Keratinocyte (primary cell): ENCODE measurements around the gene LRRC46. TPM values are rescaled to one million over a fixed set of nuclear protein-coding genes. Genes with fewer than 3 reads are reported as not detected.

Source experiments
- DNase-seq: peaks from one replicate; pipeline ENCODE4 v3.0.0-alpha.2; 2011; ENCODE audit warnings: low read depth, missing footprints, low spot score
- FAIRE-seq: peaks from 2 replicates; lab custom pipeline; 2011; peaks lifted over from hg19 to GRCh38; lab: Jason Lieb, UNC
- H2AFZ ChIP-seq: 2 replicates; pipeline ENCODE4 v1.6.0; 2012; ENCODE audit warnings: low read length, control low read depth, inconsistent platforms; ENCODE audit not compliant: control insufficient read depth
- H3K27ac ChIP-seq: 2 replicates; pipeline ENCODE4 v1.5.1; 2011; ENCODE audit warnings: low read length; ENCODE audit not compliant: control insufficient read depth, insufficient read depth
- H3K27me3 ChIP-seq: 3 replicates; pipeline ENCODE4 v1.6.0; 2011; ENCODE audit warnings: low read length; ENCODE audit not compliant: control insufficient read depth, insufficient read depth; ENCODE audit errors: extremely low read depth
- H3K36me3 ChIP-seq, 2 experiments: 2 replicates in 1 of 2; 3 replicates in 1 of 2; pipeline ENCODE4 v1.5.1; 2011; ENCODE audit warnings: low read length in 2 of 2, mild to moderate bottlenecking in 1 of 2; ENCODE audit not compliant: control insufficient read depth in 2 of 2, insufficient read depth in 2 of 2; ENCODE audit errors: extremely low read depth in 1 of 2
- H3K4me1 ChIP-seq: 3 replicates; pipeline ENCODE4 v1.5.1; 2011; ENCODE audit warnings: low read length; ENCODE audit not compliant: control insufficient read depth, insufficient read depth; ENCODE audit errors: extremely low read depth
- H3K4me2 ChIP-seq: 3 replicates; pipeline ENCODE4 v1.6.0; 2011; ENCODE audit warnings: low read depth, low read length; ENCODE audit not compliant: control insufficient read depth, insufficient read depth; ENCODE audit errors: extremely low read depth
- H3K4me3 ChIP-seq, 3 experiments: fragments of 200-600 bp in 1 of 3; sonication (generic) in 1 of 3; 2 replicates in 2 of 3; 3 replicates in 1 of 3; pipeline ENCODE4 v1.5.1; 2011 to 2016; ENCODE audit warnings: low read length in 3 of 3, mild to moderate bottlenecking in 3 of 3, control low read depth in 2 of 3, inconsistent platforms in 1 of 3, low read depth in 1 of 3, mixed read lengths in 1 of 3, mixed run types in 1 of 3, moderate library complexity in 1 of 3; ENCODE audit not compliant: control insufficient read depth in 2 of 3, insufficient read depth in 2 of 3; ENCODE audit errors: extremely low read depth in 1 of 3
- H3K79me2 ChIP-seq: 2 replicates; pipeline ENCODE4 v1.6.0; 2012; ENCODE audit warnings: low read length; ENCODE audit not compliant: control insufficient read depth, insufficient read depth
- H3K9ac ChIP-seq: 3 replicates; pipeline ENCODE4 v1.6.0; 2011; ENCODE audit warnings: low read length; ENCODE audit not compliant: control insufficient read depth, insufficient read depth; ENCODE audit errors: extremely low read depth
- H3K9me1 ChIP-seq: 3 replicates; pipeline ENCODE4 v1.6.0; 2011; ENCODE audit warnings: low read length; ENCODE audit not compliant: control insufficient read depth, insufficient read depth; ENCODE audit errors: extremely low read depth
- H3K9me3 ChIP-seq: 2 replicates; pipeline ENCODE4 v1.5.1; 2012; ENCODE audit warnings: low read depth, low read length; ENCODE audit not compliant: control insufficient read depth
- H4K20me1 ChIP-seq: 3 replicates; pipeline ENCODE4 v1.6.0; 2011; ENCODE audit warnings: low read length; ENCODE audit not compliant: control insufficient read depth, insufficient read depth; ENCODE audit errors: extremely low read depth
- CTCF ChIP-seq, 3 experiments: IDR thresholded peaks in 1 of 3; conservative IDR thresholded peaks in 1 of 3; optimal IDR thresholded peaks in 1 of 3; 2 replicates in 2 of 3; 3 replicates in 1 of 3; pipeline versions ENCODE3 to v1.5.1; 2011; ENCODE audit warnings: low read length in 3 of 3, mild to moderate bottlenecking in 3 of 3, moderate library complexity in 2 of 3, control low read depth in 1 of 3, inconsistent platforms in 1 of 3; ENCODE audit not compliant: insufficient read depth in 2 of 3; ENCODE audit errors: extremely low read depth in 1 of 3
- EZH2 ChIP-seq: IDR thresholded peaks from one replicate; pipeline ENCODE4 v1.6.1; 2012; ENCODE audit warnings: inconsistent platforms, mild to moderate bottlenecking, low read length, moderate library complexity
- dilution Hi-C: fragments of 300-500 bp; cut with MboI; formaldehyde crosslinking; loops from one replicate; pipeline ENCODE4 v1.7.0; 2020; ENCODE audit warnings: low sequenced_read_pairs; ENCODE audit not compliant: extremely low pct_ligation_motif_present
- polyA plus RNA-seq, 5 experiments: library from polyadenylated mRNA; depleted of rRNA in 3 of 5; stranded (reverse) in 3 of 5; stranded (forward) in 1 of 5; unstranded in 1 of 5; fragments of >200 nt; gene quantifications; 1 replicate in 1 of 5; 2 replicates in 3 of 5; 3 replicates in 1 of 5; pipeline versions ENCODE4 v1.2.1 to v1.2.3, GENCODE V29; 2011 to 2012; ENCODE audit warnings: missing spikeins in 2 of 5, low read depth in 1 of 5, low replicate concordance in 1 of 5

LRRC46 gene
- polyA plus RNA-seq, 1 donor (not counting 4 experiments of a cell fraction or from before 2014, with no cell fraction given) = 0.43 TPM

DNA sequence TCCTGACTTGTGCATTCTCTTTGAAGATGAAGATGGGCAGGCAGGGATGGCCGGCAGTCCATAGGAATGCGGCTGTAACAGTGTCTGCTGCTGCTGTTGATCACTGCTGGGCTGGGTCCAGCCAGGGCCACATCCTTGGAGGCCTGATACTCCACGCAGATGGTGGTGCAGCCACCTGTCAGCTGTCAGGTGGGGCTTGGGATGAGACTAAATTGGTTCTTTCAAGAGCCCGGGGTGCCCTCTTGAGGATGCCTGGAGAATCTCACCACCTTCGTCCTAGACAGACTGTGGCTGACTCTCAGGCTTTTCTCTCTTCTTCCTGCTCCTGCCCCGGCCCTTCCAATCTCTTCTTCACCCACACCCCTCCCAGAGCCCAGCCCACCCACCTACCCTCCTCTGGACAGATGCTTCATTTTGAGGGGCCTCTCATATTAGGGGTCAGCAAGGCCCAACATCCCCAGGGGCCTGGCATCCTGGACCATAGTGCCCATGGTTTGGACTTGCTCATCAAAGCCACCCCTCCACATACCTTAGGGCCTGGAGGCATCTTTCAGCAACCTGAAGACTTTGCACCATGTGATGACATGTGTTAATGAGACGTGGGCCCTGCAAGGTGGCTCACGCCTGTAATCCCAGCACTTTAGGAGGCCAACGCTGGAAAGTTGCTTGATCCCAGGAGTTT lies 29.0 kb upstream of the LRRC46 start:
- FAIRE-seq = peak; percentile 93
- H3K27me3 ChIP-seq = no peaks in the 10 kb centered on the region
- H3K9me1 ChIP-seq = no peaks in the 10 kb centered on the region
- no peak overlapping the region for H3K4me2 ChIP-seq
- no peaks in the 10 kb centered on the region for H3K9me3 ChIP-seq
- no peak for DNase-seq
- no peak overlapping the region for H3K27ac ChIP-seq
- no peaks in the 10 kb centered on the region for H4K20me1 ChIP-seq
- H3K36me3 ChIP-seq = peaks cover 0 to under 1% of the 10 kb centered on the region in 2 experiments
- H3K4me3 ChIP-seq = no peak overlapping the region
- dilution Hi-C loops = no loop called here
- TF ChIP-seq CTCF (optimal IDR thresholded peaks at IDR 0.05 in 1 of 3, IDR thresholded peaks at IDR 0.05 in 1 of 3, conservative IDR thresholded peaks at IDR 0.05 in 1 of 3; ENCODE audit: extremely low read depth in 1 of 3, insufficient read depth in 2 of 3, low read length in 3 of 3) (peak; percentile 70 to 77 (median 76)), EZH2 (no peak)
- H3K4me1 ChIP-seq = no peaks in the 10 kb centered on the region
- H3K9ac ChIP-seq = no peak overlapping the region
- no peaks in the 10 kb centered on the region for H3K79me2 ChIP-seq
- no peak overlapping the region for H2AFZ ChIP-seq

DNA sequence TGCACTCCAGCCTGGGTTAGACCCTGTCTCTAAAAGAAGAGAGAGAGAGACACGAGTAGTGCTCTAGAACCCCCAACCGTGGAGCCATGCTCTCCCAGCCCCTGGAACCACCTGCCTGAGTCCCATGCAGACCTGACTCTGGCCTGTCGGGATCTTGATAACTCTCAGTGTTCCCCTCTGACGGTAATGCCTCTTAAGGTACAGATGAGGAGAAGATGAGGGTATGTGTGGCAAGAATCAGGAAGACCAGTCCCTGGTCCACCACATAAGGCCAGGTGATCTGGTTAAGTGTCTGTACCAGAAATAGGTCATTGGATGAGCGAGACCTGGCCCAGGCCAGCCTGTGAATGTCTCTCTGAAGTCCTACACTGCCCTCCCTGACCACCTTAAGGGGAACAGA lies 28.3 kb upstream of the LRRC46 start:
- H3K4me3 ChIP-seq = no peak overlapping the region
- H3K9ac ChIP-seq = no peak overlapping the region
- no peak overlapping the region for H3K4me2 ChIP-seq
- no peak for TF ChIP-seq EZH2
- no peak for TF ChIP-seq CTCF (optimal IDR thresholded peaks at IDR 0.05 in 1 of 3, IDR thresholded peaks at IDR 0.05 in 1 of 3, conservative IDR thresholded peaks at IDR 0.05 in 1 of 3; ENCODE audit: extremely low read depth in 1 of 3, insufficient read depth in 2 of 3, low read length in 3 of 3)
- DNase-seq (no peak), FAIRE-seq (no peak)
- H3K36me3 ChIP-seq = peaks cover 0 to 4% of the 10 kb centered on the region in 2 experiments
- H3K27me3 ChIP-seq = no peaks in the 10 kb centered on the region
- H3K4me1 ChIP-seq = no peaks in the 10 kb centered on the region
- dilution Hi-C loops = no loop called here
- H3K27ac ChIP-seq = no peak overlapping the region
- no peak overlapping the region for H2AFZ ChIP-seq
- H3K9me1 ChIP-seq = no peaks in the 10 kb centered on the region
- no peaks in the 10 kb centered on the region for H3K79me2 ChIP-seq
- no peaks in the 10 kb centered on the region for H4K20me1 ChIP-seq
- H3K9me3 ChIP-seq = no peaks in the 10 kb centered on the region
